Measurements from ENCODE around the gene TAF1D.

DNA sequence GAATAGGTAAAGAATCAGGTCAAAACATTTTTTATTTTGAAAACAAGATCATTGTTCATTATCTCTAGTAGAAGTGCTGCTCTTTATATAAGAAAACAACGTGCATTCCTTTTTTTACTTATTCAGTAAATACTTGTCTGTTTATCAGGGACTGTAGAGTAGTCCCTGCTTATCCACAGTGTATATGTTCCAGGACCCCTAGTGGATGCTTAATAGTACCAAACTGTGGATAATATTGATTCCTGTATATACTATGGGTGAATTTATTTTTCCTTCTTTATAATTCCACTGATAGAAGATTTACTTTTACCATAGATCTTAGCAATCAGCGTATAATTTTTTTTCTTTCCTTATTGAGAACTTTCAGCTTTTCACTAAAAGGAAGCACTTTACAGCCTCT, 47.2 kb downstream of the TAF1D start:
- TF ChIP-seq, protein P1, sequence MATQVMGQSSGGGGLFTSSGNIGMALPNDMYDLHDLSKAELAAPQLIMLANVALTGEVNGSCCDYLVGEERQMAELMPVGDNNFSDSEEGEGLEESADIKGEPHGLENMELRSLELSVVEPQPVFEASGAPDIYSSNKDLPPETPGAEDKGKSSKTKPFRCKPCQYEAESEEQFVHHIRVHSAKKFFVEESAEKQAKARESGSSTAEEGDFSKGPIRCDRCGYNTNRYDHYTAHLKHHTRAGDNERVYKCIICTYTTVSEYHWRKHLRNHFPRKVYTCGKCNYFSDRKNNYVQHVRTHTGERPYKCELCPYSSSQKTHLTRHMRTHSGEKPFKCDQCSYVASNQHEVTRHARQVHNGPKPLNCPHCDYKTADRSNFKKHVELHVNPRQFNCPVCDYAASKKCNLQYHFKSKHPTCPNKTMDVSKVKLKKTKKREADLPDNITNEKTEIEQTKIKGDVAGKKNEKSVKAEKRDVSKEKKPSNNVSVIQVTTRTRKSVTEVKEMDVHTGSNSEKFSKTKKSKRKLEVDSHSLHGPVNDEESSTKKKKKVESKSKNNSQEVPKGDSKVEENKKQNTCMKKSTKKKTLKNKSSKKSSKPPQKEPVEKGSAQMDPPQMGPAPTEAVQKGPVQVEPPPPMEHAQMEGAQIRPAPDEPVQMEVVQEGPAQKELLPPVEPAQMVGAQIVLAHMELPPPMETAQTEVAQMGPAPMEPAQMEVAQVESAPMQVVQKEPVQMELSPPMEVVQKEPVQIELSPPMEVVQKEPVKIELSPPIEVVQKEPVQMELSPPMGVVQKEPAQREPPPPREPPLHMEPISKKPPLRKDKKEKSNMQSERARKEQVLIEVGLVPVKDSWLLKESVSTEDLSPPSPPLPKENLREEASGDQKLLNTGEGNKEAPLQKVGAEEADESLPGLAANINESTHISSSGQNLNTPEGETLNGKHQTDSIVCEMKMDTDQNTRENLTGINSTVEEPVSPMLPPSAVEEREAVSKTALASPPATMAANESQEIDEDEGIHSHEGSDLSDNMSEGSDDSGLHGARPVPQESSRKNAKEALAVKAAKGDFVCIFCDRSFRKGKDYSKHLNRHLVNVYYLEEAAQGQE (IDR thresholded peaks at IDR 0.05; ENCODE audit: low read depth): no peak
- no peak for TF ChIP-seq RAD21 (IDR thresholded peaks at IDR 0.05; ENCODE audit: low read depth)
- TF ChIP-seq CEBPB (IDR thresholded peaks at IDR 0.05): no peak
- no peak for TF ChIP-seq TAF1 (IDR thresholded peaks at IDR 0.05; ENCODE audit: low read depth)
- no peak for TF ChIP-seq YY1 (IDR thresholded peaks at IDR 0.05; ENCODE audit: low read depth)
- no peak for TF ChIP-seq CREB1 (IDR thresholded peaks at IDR 0.05; ENCODE audit: low read depth)
- TF ChIP-seq EGR1 (IDR thresholded peaks at IDR 0.05): no peak
- TF ChIP-seq FOXM1 (IDR thresholded peaks at IDR 0.05; ENCODE audit: borderline replicate concordance, low read depth): no peak
- TF ChIP-seq NFIC (IDR thresholded peaks at IDR 0.05): no peak
- no peak for TF ChIP-seq TEAD4 (IDR thresholded peaks at IDR 0.05)

Data from Ishikawa (cell line).